ENCODE measurements around the gene IAPP.
"Not testable (repeated sequence)": the region's sequence is repeated elsewhere in the genome, so short reads cannot be mapped to it uniquely, and the experiment has no call there.

The IAPP gene

DNA sequence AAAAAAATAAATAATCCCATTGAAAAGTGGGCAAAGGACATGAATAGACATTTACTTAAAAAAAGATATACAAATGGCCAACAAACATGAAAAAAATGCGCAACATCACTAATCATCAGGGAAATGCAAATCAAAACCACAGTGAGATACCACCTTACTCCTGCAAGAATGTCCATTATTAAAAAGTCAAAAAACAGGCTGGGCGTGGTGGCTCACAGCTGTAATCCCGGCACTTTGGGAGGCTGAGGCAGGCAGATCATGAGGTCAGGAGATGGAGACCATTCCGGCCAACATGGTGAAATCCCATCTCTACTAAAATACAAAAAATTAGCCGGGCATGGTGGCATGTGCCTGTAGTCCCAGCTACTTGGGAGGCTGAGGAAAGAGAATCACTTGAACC, 8.6 kb downstream of the IAPP start:
- not testable (repeated sequence) for DNase-seq

- no peak for DNase-seq
These were observed 11.6 kb downstream of the IAPP start for GRCh38 chr12:21384261-21384660.

DNA sequence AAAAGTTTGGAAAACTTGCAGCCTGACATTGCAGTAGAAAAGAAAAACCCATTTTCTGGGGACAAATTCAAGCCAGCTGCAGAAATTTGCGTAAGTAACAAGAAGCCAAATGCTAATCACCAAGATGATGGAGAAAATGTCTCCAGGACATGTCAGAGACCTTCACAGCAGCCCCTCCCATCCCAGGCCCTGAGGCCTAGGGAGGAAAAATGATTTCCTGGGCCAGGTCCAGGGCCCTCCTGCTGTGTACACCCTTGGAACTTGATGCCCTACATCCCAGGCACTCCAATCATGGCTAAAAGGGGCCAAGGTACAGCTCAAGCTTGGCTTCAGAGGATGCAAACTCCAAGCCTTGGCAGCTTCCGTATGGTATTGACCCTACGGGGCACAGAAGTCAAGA, 14.5 kb downstream of the IAPP start:
- DNase-seq, result no peak

DNA sequence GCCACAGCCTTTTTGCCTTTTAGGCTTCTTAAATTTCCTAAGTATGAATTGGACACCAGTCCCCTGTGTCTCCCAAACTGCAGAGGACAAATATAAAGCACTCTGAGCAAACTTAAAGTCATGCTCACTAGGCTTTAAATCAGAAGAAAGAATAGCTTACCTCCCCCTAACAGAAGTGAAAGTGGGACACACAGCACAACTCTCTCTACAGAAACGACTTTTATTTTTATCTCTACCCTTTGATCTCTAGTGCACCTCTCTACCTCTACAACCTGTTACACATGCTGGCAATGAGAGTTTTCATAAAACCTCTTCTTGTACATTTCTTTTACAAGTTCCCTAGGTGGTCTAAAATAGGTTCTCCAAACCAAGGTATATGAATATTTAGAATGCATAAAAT, 19.7 kb downstream of the IAPP start:
- no peak for DNase-seq

DNA sequence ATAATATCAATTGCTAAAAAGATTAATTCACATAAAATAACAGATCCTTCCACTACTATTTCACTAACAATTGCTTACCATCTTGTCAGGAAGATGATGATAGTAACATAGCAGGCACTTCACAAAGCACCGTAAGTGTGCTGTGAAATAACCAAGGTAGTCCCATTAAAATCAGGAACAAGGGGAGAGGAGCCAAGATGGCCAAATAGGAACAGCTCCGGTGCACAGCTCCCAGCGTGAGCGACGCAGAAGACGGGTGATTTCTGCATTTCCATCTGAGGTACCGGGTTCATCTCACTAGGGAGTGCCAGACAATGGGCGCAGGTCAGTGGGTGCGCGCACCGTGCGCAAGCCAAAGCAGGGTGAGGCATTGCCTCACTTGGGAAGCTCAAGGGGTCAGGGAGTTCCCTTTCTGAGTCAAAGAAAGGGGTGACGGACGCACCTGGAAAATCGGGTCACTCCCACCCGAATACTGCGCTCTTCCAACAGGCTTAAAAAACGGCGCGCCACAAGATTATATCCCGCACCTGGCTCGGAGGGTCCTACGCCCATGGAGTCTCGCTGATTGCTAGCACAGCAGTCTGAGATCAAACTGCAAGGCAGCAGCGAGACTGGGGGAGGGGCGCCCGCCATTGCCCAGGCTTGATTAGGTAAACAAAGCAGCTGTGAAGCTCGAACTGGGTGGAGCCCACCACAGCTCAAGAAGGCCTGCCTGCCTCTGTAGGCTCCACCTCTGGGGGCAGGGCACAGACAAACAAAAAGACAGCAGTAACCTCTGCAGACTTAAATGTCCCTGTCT, 22.3 kb downstream of the IAPP start:
- DNase-seq, result not testable (repeated sequence)

DNA sequence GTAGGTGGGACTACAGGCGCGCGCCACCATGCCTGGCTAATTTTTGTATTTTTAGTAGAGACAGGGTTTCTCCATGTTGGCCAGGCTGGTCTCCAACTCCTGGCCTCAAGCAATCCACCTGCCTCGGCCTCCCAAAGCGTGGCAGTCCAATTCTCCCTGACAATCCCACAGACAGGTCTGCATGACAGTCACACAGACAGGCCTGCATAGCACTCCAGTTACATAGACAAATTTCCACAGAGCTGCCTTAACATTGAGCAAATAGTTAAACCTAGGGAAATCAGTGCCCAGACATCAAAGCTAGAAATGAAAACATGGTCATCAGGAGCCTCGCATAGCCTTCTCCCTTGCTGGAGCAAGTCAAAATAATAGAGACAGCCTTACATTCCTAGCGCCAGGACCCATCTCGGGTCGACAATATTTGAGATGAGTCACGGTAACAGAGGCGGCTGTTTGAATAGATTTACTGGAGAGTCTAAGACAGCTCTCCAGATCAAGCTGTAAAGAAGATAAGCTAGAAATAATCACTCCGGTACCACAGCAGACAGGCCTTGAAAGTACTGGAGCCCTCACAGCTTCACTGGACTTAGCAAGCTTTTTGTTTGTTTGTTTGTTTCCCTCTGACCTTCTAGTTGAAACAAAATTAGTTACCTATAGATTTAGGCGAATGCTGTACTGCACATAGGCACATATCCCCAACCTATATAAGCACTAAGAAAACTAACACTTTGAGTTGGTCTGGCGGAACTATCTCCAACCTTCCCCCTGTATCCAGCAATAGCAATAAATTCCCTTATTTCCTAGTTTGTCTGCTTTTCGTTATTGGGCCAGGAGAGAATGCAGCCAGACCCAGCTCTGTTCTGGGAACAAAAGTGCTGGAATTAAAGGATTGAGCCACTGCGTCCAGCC, 40.9 kb downstream of the IAPP start:
- DNase-seq, result no peak

GRCh38 chr12:21416511-21417121, 43.9 kb downstream of the IAPP start:
- no peak for DNase-seq

- not testable (repeated sequence) for DNase-seq
These were observed 45.7 kb downstream of the IAPP start for GRCh38 chr12:21418398-21418797.

DNA sequence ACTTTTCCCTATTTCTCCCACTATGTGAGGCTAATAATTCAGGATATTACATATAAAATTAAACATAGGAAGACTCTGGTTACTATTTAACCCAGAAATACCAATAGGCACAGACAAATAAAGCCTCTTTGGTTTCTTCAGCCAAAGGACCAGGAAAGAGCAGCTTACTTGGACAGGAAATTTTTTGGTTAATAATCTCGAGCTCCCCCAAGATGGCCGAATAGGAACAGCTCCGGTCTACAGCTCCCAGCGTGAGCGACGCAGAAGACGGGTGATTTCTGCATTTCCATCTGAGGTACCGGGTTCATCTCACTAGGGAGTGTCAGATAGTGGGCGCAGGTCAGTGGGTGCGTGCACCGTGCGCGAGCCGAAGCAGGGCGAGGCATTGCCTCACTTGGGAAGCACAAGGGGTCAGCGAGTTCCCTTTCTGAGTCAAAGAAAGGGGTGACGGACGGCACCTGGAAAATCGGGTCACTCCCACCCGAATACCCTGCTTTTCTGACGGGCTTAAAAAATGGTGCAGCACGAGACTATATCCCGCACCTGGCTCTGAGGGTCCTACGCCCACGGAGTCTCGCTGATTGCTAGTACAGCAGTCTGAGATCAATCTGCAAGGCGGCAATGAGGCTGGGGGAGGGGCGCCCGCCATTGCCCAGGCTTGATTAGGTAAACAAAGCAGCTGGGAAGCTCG, 46.5 kb downstream of the IAPP start:
- DNase-seq, result not testable (repeated sequence)

DNA sequence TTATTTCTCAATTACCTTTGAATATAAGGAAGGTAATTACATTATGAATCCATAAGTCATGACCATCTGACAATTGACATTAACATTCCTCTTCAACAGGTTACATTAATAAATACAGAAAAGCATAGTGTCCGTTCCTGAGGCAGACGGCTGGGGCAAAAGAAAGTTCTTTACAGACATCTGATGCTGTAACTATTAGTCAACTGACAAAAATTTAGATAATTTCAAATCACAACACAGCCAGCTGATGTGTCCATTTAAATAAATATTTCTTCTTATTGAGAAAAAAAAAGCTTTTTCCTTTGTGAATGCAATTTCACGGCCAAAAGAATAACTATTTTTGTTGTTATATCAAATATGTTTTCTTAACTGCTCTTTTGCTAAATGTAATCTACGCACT, 55.5 kb downstream of the IAPP start:
- no peak for DNase-seq

Measured in activated CD4-positive, alpha-beta T cell treated with anti-CD3 and anti-CD28 coated beads, Interleukin-2, Interleukin-6, amounts not matched to agents 100 ng/mL and 50 ng/mL, durations not matched to agents 16 hours and 8 hours (primary cell).